ENCODE data around the gene GPR42. TPM values are rescaled to one million over a fixed set of nuclear protein-coding genes. Genes with fewer than 3 reads are reported as not detected.
A peak's percentile ranks its signal among the peaks of the same experiment; 100 is the strongest.

GPR42 gene
- total RNA-seq, 6 experiments from 2014 or later: not detected

- H3K4me1 ChIP-seq: no peaks in the 10 kb centered on the region
- ATAC-seq: no peak
- TF ChIP-seq POLR2A (IDR thresholded peaks at IDR 0.05) (no peak), CTCF (IDR thresholded peaks at IDR 0.05) (no peak)
- no peaks in the 10 kb centered on the region for H3K36me3 ChIP-seq
- DNase-seq: peak in 2 of 3 donors; percentile 43 to 47
- no peaks in the 10 kb centered on the region for H3K27me3 ChIP-seq
- WGBS (ENCODE audit: insufficient coverage, low coverage, low lambda C conversion rate, missing lambda C conversion rate): 96% methylated on average over 10 of the region's 47 CpGs
- H3K27ac ChIP-seq: no peak overlapping the region
- intact Hi-C loops (cut with DNase I): loop anchor here (2.0 to 10.0 kb wide), 2 partner anchors 117 to 143 kb away; partner anchors contain the start of gene KRTDAP (in 1 of the 2)
- H3K9me3 ChIP-seq: no peaks in the 10 kb centered on the region
- no peak overlapping the region for H3K4me3 ChIP-seq
Measured at GRCh38 chr19:35351411-35352176, 19.3 kb upstream of the GPR42 start.

- Histone ChIP-seq H3K27ac (no peak overlapping the region), H3K9me3 (no peaks in the 10 kb centered on the region), H3K36me3 (no peaks in the 10 kb centered on the region), H3K27me3 (no peaks in the 10 kb centered on the region), H3K4me3 (no peak overlapping the region), H3K4me1 (no peaks in the 10 kb centered on the region)
- DNase-seq: no peak
- TF ChIP-seq POLR2A (IDR thresholded peaks at IDR 0.05): no peak
- TF ChIP-seq CTCF (IDR thresholded peaks at IDR 0.05): no peak
- ATAC-seq: no peak
- intact Hi-C loops (cut with DNase I): loop anchor here (2.0 to 10.0 kb wide), 2 partner anchors 117 to 143 kb away; partner anchors contain the start of gene KRTDAP (in 1 of the 2)
- whole genome bisulfite sequencing (ENCODE audit: insufficient coverage, low coverage, low lambda C conversion rate, missing lambda C conversion rate): 47% methylated on average over 3 of the region's 18 CpGs
Measured at GRCh38 chr19:35352177-35352447, 18.8 kb upstream of the GPR42 start.

GRCh38 chr19:35352448-35353304, 18.2 kb upstream of the GPR42 start:
- H3K36me3 ChIP-seq: no peaks in the 10 kb centered on the region
- H3K27ac ChIP-seq: no peak overlapping the region
- no peaks in the 10 kb centered on the region for H3K9me3 ChIP-seq
- H3K4me3 ChIP-seq: no peak overlapping the region
- DNase-seq (peak; percentile 64 to 80 (median 75)), ATAC-seq (peak; percentile 88 to 94 (median 92))
- intact Hi-C loops (cut with DNase I): loop anchor here (2.0 to 10.0 kb wide), 2 partner anchors 116 to 142 kb away; partner anchors contain the start of gene KRTDAP (in 1 of the 2)
- H3K27me3 ChIP-seq: no peaks in the 10 kb centered on the region
- WGBS (ENCODE audit: insufficient coverage, low coverage, low lambda C conversion rate, missing lambda C conversion rate): 4% methylated on average over 15 of the region's 32 CpGs
- no peaks in the 10 kb centered on the region for H3K4me1 ChIP-seq
- no peak for TF ChIP-seq POLR2A (IDR thresholded peaks at IDR 0.05)
- peak; percentile 75 to 93 (median 81) for TF ChIP-seq CTCF (IDR thresholded peaks at IDR 0.05)

GRCh38 chr19:35353635-35354034, 17.2 kb upstream of the GPR42 start:
- intact Hi-C loops (cut with DNase I): loop anchor here (2.0 to 10.0 kb wide), 2 partner anchors 115 to 141 kb away; partner anchors contain the start of gene KRTDAP (in 1 of the 2)
- Histone ChIP-seq H3K4me1 (no peaks in the 10 kb centered on the region), H3K27me3 (no peaks in the 10 kb centered on the region), H3K36me3 (no peaks in the 10 kb centered on the region), H3K4me3 (no peak overlapping the region), H3K27ac (no peak overlapping the region), H3K9me3 (no peaks in the 10 kb centered on the region)
- ATAC-seq (no peak), DNase-seq (peak in 2 of 3 donors; percentile 6 to 19)
- TF ChIP-seq CTCF (IDR thresholded peaks at IDR 0.05): no peak
- no peak for TF ChIP-seq POLR2A (IDR thresholded peaks at IDR 0.05)
- 68% methylated on average over 9 of the region's 9 CpGs for WGBS (ENCODE audit: insufficient coverage, low coverage, low lambda C conversion rate, missing lambda C conversion rate)
